IMR-90 (cell line): ENCODE measurements around the gene PLEKHG7. TPM values are rescaled to one million over a fixed set of nuclear protein-coding genes. Genes with fewer than 3 reads are reported as not detected.

Experiments used
- ATAC-seq: fragments of 200-7000 bp; cut with Tn5 transposase; 2 replicates; pipeline ENCODE4 v1.9.1; 2020; ENCODE audit warnings: low read depth, mild to moderate bottlenecking, moderate library complexity
- BruUV-seq: library from RNA; stranded (reverse); fragments of 400-500 nt; replicated peaks from 2 replicates; lab custom pipeline; 2021; lab: Mats Ljungman, UMichigan
- CTCF ChIA-PET: fragments of 300-600 bp; formaldehyde crosslinking; extraction: SDS; loops from one replicate; lab custom pipeline; 2021; ENCODE audit warnings: antibody characterized with exemption; lab: Yijun Ruan, JAX
- POLR2A ChIA-PET: fragments of 300-600 bp; sonication (Branson Sonifier 250); formaldehyde crosslinking; loops from one replicate; lab custom pipeline; 2022; ENCODE audit warnings: antibody characterized with exemption; ENCODE audit not compliant: unreplicated experiment; lab: Charles Lee
- DNase-seq: peaks from one replicate; pipeline ENCODE4 v3.0.0; 2013
- H2AFZ ChIP-seq: replicated peaks from 2 replicates; pipeline ENCODE3; 2013; ENCODE audit warnings: low read length, mild to moderate bottlenecking; ENCODE audit not compliant: poor library complexity
- H2AK5ac ChIP-seq: 2 replicates; pipeline ENCODE4 v1.6.1; 2013; ENCODE audit warnings: low read depth, low read length, inconsistent platforms
- H2AK9ac ChIP-seq: replicated peaks from 2 replicates; pipeline ENCODE3; 2013; ENCODE audit warnings: mild to moderate bottlenecking, low read depth, low read length, moderate library complexity; ENCODE audit not compliant: poor library complexity
- H2BK120ac ChIP-seq: 2 replicates; pipeline ENCODE4 v1.6.1; 2013; ENCODE audit warnings: low read depth, low read length, inconsistent platforms
- H2BK15ac ChIP-seq: 3 replicates; pipeline ENCODE4 v1.6.1; 2013; ENCODE audit warnings: low read depth, low read length, inconsistent platforms
- H2BK20ac ChIP-seq: 2 replicates; pipeline ENCODE4 v1.6.1; 2013; ENCODE audit warnings: low read depth, mild to moderate bottlenecking, inconsistent platforms, low read length, moderate library complexity
- H2BK5ac ChIP-seq: 2 replicates; pipeline ENCODE4 v1.6.1; 2013; ENCODE audit warnings: mild to moderate bottlenecking, low read depth, low read length, inconsistent platforms; ENCODE audit not compliant: poor library complexity, severe bottlenecking
- H3K14ac ChIP-seq: replicated peaks from 2 replicates; pipeline ENCODE4 v1.6.1; 2013; ENCODE audit warnings: low read depth, low read length, inconsistent platforms
- H3K18ac ChIP-seq: 2 replicates; pipeline ENCODE4 v1.6.1; 2013; ENCODE audit warnings: low read depth, low read length, control low read depth
- H3K23ac ChIP-seq: 2 replicates; pipeline ENCODE4 v1.6.1; 2013; ENCODE audit warnings: low read depth, low read length, inconsistent platforms
- H3K27ac ChIP-seq: 2 replicates; pipeline ENCODE4 v1.5.1; 2013; ENCODE audit warnings: mild to moderate bottlenecking, control low read depth, low read length; ENCODE audit not compliant: insufficient read depth
- H3K27me3 ChIP-seq: 2 replicates; pipeline ENCODE4 v1.6.1; 2013; ENCODE audit warnings: low read length; ENCODE audit not compliant: control insufficient read depth, insufficient read depth
- H3K36me3 ChIP-seq: 2 replicates; pipeline ENCODE4 v1.6.1; 2013; ENCODE audit warnings: low read length, mixed read lengths; ENCODE audit not compliant: control insufficient read depth, insufficient read depth
- H3K4ac ChIP-seq: 2 replicates; pipeline ENCODE4 v1.6.1; 2013; ENCODE audit warnings: low read depth, low read length, inconsistent platforms
- H3K4me1 ChIP-seq: 2 replicates; pipeline ENCODE4 v1.6.1; 2013; ENCODE audit warnings: low read length, mixed read lengths; ENCODE audit not compliant: control insufficient read depth, insufficient read depth
- H3K4me2 ChIP-seq: 2 replicates; pipeline ENCODE4 v1.6.1; 2013; ENCODE audit warnings: low read depth, mild to moderate bottlenecking, control low read depth, low read length, moderate library complexity
- H3K4me3 ChIP-seq: 2 replicates; pipeline ENCODE4 v1.5.1; 2013; ENCODE audit warnings: low read depth, mild to moderate bottlenecking, control low read depth, low read length, moderate library complexity; ENCODE audit not compliant: insufficient read depth
- H3K56ac ChIP-seq: 2 replicates; pipeline ENCODE4 v1.6.1; 2013; ENCODE audit warnings: low read length, inconsistent platforms; ENCODE audit not compliant: insufficient read depth; ENCODE audit errors: extremely low read depth
- H3K79me1 ChIP-seq, 2 experiments: 2 replicates each; pipeline ENCODE4 v1.6.1; 2013; ENCODE audit warnings: low read length in 2 of 2, inconsistent platforms in 1 of 2, low read depth in 1 of 2
- H3K9ac ChIP-seq: 2 replicates; pipeline ENCODE4 v1.6.1; 2013; ENCODE audit warnings: low read depth, low read length, control low read depth
- H3K9me1 ChIP-seq: 2 replicates; pipeline ENCODE4 v1.6.1; 2013; ENCODE audit warnings: low read length, inconsistent platforms; ENCODE audit not compliant: insufficient read depth
- H3K9me3 ChIP-seq: 2 replicates; pipeline ENCODE4 v1.6.1; 2013; ENCODE audit warnings: low read length; ENCODE audit not compliant: control insufficient read depth, insufficient read depth
- H4K20me1 ChIP-seq: 2 replicates; pipeline ENCODE4 v1.6.1; 2013; ENCODE audit warnings: low read length, inconsistent platforms; ENCODE audit not compliant: insufficient read depth
- H4K5ac ChIP-seq: 2 replicates; pipeline ENCODE4 v1.6.1; 2013; ENCODE audit warnings: mild to moderate bottlenecking, low read depth, low read length, control low read depth
- H4K8ac ChIP-seq, 2 experiments: 2 replicates each; pipeline ENCODE4 v1.6.1; 2013; ENCODE audit warnings: low read depth in 2 of 2, low read length in 2 of 2, control low read depth in 1 of 2, inconsistent platforms in 1 of 2
- H4K91ac ChIP-seq: 2 replicates; pipeline ENCODE4 v1.6.1; 2013; ENCODE audit warnings: low read depth, low read length, inconsistent platforms; ENCODE audit not compliant: insufficient read depth
- BHLHE40 ChIP-seq: fragments of 150-350 bp; IDR thresholded peaks from 2 replicates; pipeline ENCODE4 v1.6.1; 2016; ENCODE audit warnings: mild to moderate bottlenecking, low read depth, low read length
- MAFK ChIP-seq: IDR thresholded peaks from 2 replicates; pipeline ENCODE4 v1.6.1; 2012; ENCODE audit warnings: low read depth, low read length, improper control_type of control experiment
- MXI1 ChIP-seq: IDR thresholded peaks from 2 replicates; pipeline ENCODE4 v1.6.1; 2012; ENCODE audit warnings: low read depth, mild to moderate bottlenecking, low read length, moderate library complexity, borderline replicate concordance
- NFE2L2 ChIP-seq: fragments of 150-350 bp; IDR thresholded peaks from 2 replicates; pipeline ENCODE4 v1.6.1; 2016; ENCODE audit warnings: low read depth, mild to moderate bottlenecking, low read length
- RCOR1 ChIP-seq: IDR thresholded peaks from 2 replicates; pipeline ENCODE4 v1.6.1; 2012; ENCODE audit warnings: mild to moderate bottlenecking, low read length, improper control_type of control experiment; ENCODE audit not compliant: insufficient replicate concordance
- SMC3 ChIP-seq: fragments of 150-350 bp; IDR thresholded peaks from 2 replicates; pipeline ENCODE4 v1.6.1; 2016; ENCODE audit warnings: low read depth, mild to moderate bottlenecking, antibody characterized with exemption, low read length, moderate library complexity
- WGBS, 2 experiments: methylation state at CpG; one replicate each; pipeline versions ENCODE4 v1.1.5 to v1.1.7; 2013; ENCODE audit warnings: missing lambda C conversion rate in 2 of 2; ENCODE audit not compliant: insufficient read length in 1 of 2; ENCODE audit errors: extremely low coverage in 2 of 2; 5-methylcytosine and 5-hydroxymethylcytosine counted together
- dilution Hi-C: fragments of 300-500 bp; cut with HindIII; formaldehyde crosslinking; loops from one replicate; pipeline ENCODE4 v1.14.3; 2018; ENCODE audit warnings: low sequenced_read_pairs; ENCODE audit not compliant: unreplicated experiment
- in situ Hi-C: fragments of 300-500 bp; cut with MboI; formaldehyde crosslinking; loops from 3 replicates; pipeline ENCODE4 v1.14.3; 2019; ENCODE audit warnings: low sequenced_read_pairs, inconsistent platforms, mixed read lengths
- intact Hi-C: fragments of 100-400 bp; cut with micrococcal nuclease; formaldehyde crosslinking; loops from 2 replicates; pipeline ENCODE4 v1.10.0; 2022
- polyA plus RNA-seq, 3 experiments: library from polyadenylated mRNA; depleted of rRNA; stranded (reverse); fragments of >200 nt; gene quantifications; 2 replicates each; pipeline ENCODE4 v1.2.3, GENCODE V29; 2012; ENCODE audit warnings: low replicate concordance in 1 of 3
- total RNA-seq: library from RNA; depleted of rRNA; stranded (reverse); fragments of >200 nt; gene quantifications from 2 replicates; pipeline ENCODE4 v1.2.3, GENCODE V29; 2012

Gene PLEKHG7
- total and polyA plus RNA-seq, 2 of the 4 experiments (the other 2 are of a cell fraction), result not detected

DNA sequence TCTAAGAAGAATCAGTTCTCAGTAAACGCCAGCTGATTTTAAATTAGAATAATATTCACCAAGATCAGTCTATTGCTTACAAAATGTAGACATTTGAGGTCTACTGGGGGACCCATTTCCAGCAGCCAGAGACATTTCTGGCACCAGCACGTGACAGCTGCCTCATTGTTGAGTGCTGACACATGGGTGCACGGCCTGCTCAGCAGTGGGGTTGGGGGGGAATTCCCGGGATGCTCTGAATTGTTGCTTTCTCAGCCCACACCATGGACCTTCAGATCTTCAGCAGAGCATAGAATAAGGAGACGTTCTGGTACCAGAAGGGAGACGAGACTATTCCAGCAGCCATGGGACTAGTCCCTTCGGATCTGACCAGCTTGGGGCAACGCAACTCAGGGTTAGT, 18.3 kb downstream of the PLEKHG7 start:
- Histone ChIP-seq H4K8ac (no peak overlapping the region), H4K91ac (no peak overlapping the region), H3K18ac (0 out of 2 replicates have a peak overlapping the region, but pooled peaks have one; percentile 4), H2BK120ac (no peak overlapping the region), H3K4ac (no peak overlapping the region), H3K14ac (no peak overlapping the region), H3K79me1 (no peaks in the 10 kb centered on the region), H3K4me3 (no peak overlapping the region), H2AK5ac (no peak overlapping the region), H3K4me2 (no peak overlapping the region), H3K36me3 (no peaks in the 10 kb centered on the region), H3K56ac (no peak overlapping the region), H2BK5ac (no peak overlapping the region), H3K27ac (no peak overlapping the region), H2AK9ac (no peak overlapping the region), H3K4me1 (peaks cover 5% of the 10 kb centered on the region), H3K9me3 (peaks cover 2% of the 10 kb centered on the region), H3K9me1 (peaks cover 3% of the 10 kb centered on the region), H4K20me1 (no peaks in the 10 kb centered on the region), H2BK20ac (no peak overlapping the region), H2BK15ac (no peak overlapping the region), H3K23ac (no peak overlapping the region), H4K5ac (no peak overlapping the region), H3K9ac (no peak overlapping the region), H2AFZ (no peak overlapping the region), H3K27me3 (no peaks in the 10 kb centered on the region)
- ChIA-PET CTCF (interaction anchor here (0.6 kb wide), 1 partner anchor 10 kb away, joined by 3 read pairs; no protein-coding TSS in a partner anchor), POLR2A (no interaction called here)
- TF ChIP-seq MAFK (no peak), MXI1 (no peak), NFE2L2 (no peak), BHLHE40 (peak; percentile 56; the same call in 1 of the 2 replicates), RCOR1 (no peak), SMC3 (no peak)
- DNase-seq, result peak; percentile 33
- dilution Hi-C loops (no loop called here), intact Hi-C loops (no loop called here), in situ Hi-C loops (no loop called here)
- BruUV-seq, result no TSS peak
- peak; percentile 42 for ATAC-seq
- WGBS, 2 experiments, result no CpG with 5 or more reads among the region's 8 CpGs
